Ovary (tissue), 9 donors: ENCODE results near the gene PHF11. TPM values are rescaled to one million over a fixed set of nuclear protein-coding genes. Genes with fewer than 3 reads are reported as not detected.
"Not testable (repeated sequence)": the region's sequence is repeated elsewhere in the genome, so short reads cannot be mapped to it uniquely, and the experiment has no call there.

Experiments used
- DNase-seq, 5 donors: peaks; one replicate each; pipeline ENCODE4 v3.0.0-alpha.2; 2019 to 2020
- H3K27ac ChIP-seq, 2 donors: fragments of 200-600 bp; one replicate each; pipeline versions ENCODE4 v1.5.1 to v1.8.0; 2019 to 2022
- H3K27me3 ChIP-seq: fragments of 200-600 bp; one replicate; pipeline ENCODE4 v1.8.0; 2022
- H3K36me3 ChIP-seq: fragments of 200-600 bp; sonication (generic); one replicate; pipeline ENCODE4 v1.5.1; 2019
- H3K4me1 ChIP-seq: one replicate; pipeline ENCODE4 v1.8.1; 2013; ENCODE audit warnings: mild to moderate bottlenecking, moderate library complexity; ENCODE audit not compliant: insufficient read depth
- H3K4me3 ChIP-seq: fragments of 200-600 bp; sonication (generic); one replicate; pipeline ENCODE4 v1.5.1; 2017
- H3K9me3 ChIP-seq, 2 donors: fragments of 200-600 bp in 1 of 2; sonication (generic) in 1 of 2; one replicate each; pipeline versions ENCODE4 v1.5.1 to v1.8.1; 2013 to 2019; ENCODE audit warnings: mild to moderate bottlenecking in 1 of 2, moderate library complexity in 1 of 2
- CTCF ChIP-seq, 3 donors: fragments of 450-650 bp in 2 of 3; fragments of 200-600 bp in 1 of 3; IDR thresholded peaks; one replicate each; pipeline versions ENCODE4 v1.5.1 to v1.8.0; 2016 to 2022; ENCODE audit warnings: antibody characterized with exemption in 3 of 3, mild to moderate bottlenecking in 1 of 3
- EP300 ChIP-seq: sonication (generic); formaldehyde crosslinking; IDR thresholded peaks from one replicate; pipeline ENCODE4 v1.6.1; 2017; ENCODE audit warnings: antibody characterized with exemption
- POLR2A ChIP-seq: fragments of 450-650 bp; IDR thresholded peaks from one replicate; pipeline ENCODE4 v1.6.1; 2017; ENCODE audit warnings: antibody characterized with exemption, mild to moderate bottlenecking, moderate library complexity
- WGBS, 3 donors: extraction: QIAGEN DNeasy Blood & Tissue Kit in 1 of 3; methylation state at CpG; one replicate each; pipeline versions ENCODE4 v1.1.5 to v1.1.7; 2013 to 2017; 5-methylcytosine and 5-hydroxymethylcytosine counted together
- intact Hi-C, 4 donors: fragments of 100-400 bp; cut with DNase I; formaldehyde crosslinking; loops; one replicate each; pipeline versions ENCODE4 v1.11.0 to v1.15.1; 2022 to 2023
- polyA plus RNA-seq, 2 donors: library from polyadenylated mRNA; stranded (reverse); fragments of 200-250 nt in 1 of 2; fragments of 350-450 nt in 1 of 2; fragmentation: Illumina TruSeq in 1 of 2; extraction: RNeasy Lipid Tissue Mini Kit (QIAGEN cat#74804) in 1 of 2; gene quantifications; one replicate each; pipeline ENCODE4 v1.2.3, GENCODE V29; 2013 to 2014
- total RNA-seq, 7 donors: library from RNA; depleted of rRNA in 2 of 7; stranded (reverse); fragments of >200 nt in 2 of 7; fragmentation: NEBNext Ultra II Directional in 3 of 7; extraction: Animal tissue kit (Norgen Biotek cat#: 25700) in 3 of 7; gene quantifications; one replicate each; pipeline versions ENCODE4 v1.1.0 to v1.2.4, GENCODE V29; 2016 to 2023
- donor health status: DM: no; HTN: no; CAD: no; lungs with moderate emphysema.
- donor health status: DM: no; HTN: no; CAD: no.
- donor health status: Bipolar disorder and iron deficiency.
- donor health status: DM: yes; HTN: yes; CAD: no.
- donor health status: DM: no; HTN: no; CAD: no.
- donor health status: DM: yes; HTN: yes; CAD: no.

The PHF11 gene
- total and polyA plus RNA-seq, 9 donors = 25.5 to 57.0 (median 34.0) TPM

- DNase-seq = no peak
- Histone ChIP-seq H3K27ac (no peak overlapping the region), H3K4me1 (peaks cover 3% of the 10 kb centered on the region), H3K27me3 (no peaks in the 10 kb centered on the region), H3K9me3 (no peaks in the 10 kb centered on the region), H3K36me3 (no peaks in the 10 kb centered on the region), H3K4me3 (no peak overlapping the region)
- WGBS, 3 donors = 96% methylated on average over 3 of the region's 3 CpGs
- TF ChIP-seq EP300 (no peak), CTCF (IDR thresholded peaks at IDR 0.05) (no peak), POLR2A (no peak)
- intact Hi-C loops = no loop called here
Observed at GRCh38 chr13:49559006-49559405, 63.3 kb downstream of the PHF11 start.

DNA sequence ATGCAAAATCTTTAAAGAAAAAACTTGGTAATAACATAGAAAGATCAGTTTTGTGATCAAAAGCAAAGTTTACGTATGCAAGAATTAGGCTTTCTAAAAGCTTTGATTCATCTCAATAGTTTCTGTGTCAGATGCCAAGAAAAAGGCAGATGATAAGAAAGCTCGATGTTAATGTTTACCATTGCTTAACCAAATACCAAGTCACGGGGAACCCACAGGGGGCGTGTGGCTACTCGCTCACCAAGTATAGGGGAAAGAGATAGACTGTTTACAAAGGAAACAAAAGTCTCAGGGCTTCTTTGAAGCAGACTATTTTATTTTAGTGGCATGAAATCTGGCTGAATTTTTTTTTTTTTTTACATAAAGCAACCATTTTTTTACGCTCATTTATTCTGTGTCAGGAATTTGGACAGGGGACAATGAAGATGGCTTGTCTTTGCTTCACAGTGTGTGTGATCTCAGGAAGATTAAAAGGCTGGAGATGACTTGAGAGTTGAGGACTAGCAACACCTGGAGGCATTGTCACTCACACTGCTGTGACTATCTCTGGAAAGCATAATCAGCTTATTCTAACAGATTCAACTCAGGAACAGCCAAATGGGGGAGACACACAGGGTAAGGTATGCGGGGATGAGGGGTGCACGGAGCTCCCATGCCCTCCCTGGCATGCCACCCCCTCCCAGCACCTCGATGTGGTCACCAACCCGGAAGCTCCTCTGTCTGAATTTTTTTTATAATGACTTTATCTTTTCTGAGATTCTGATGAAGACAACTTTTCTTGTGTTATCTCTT is 64.7 kb downstream of the PHF11 start:
- 30 to 41% (median 33%) methylated on average over 10 of the region's 10 CpGs for WGBS, 3 donors

GRCh38 chr13:49561062-49561410 is 65.3 kb downstream of the PHF11 start:
- H3K27me3 ChIP-seq = no peaks in the 10 kb centered on the region
- no peaks in the 10 kb centered on the region for H3K9me3 ChIP-seq
- H3K27ac ChIP-seq = peak overlapping the region in 1 of 2 donors; percentile 3
- no peaks in the 10 kb centered on the region for H3K36me3 ChIP-seq
- DNase-seq = no peak
- WGBS, 3 donors = 19 to 22% (median 22%) methylated on average over 3 of the region's 3 CpGs
- H3K4me1 ChIP-seq = peaks cover 3% of the 10 kb centered on the region
- intact Hi-C loops = no loop called here
- TF ChIP-seq CTCF (IDR thresholded peaks at IDR 0.05) (no peak), EP300 (no peak), POLR2A (no peak)
- H3K4me3 ChIP-seq = no peak overlapping the region

More for the DNA sequence above, 64.7 kb downstream of the PHF11 start:
- Histone ChIP-seq H3K27ac (peak overlapping the region in 1 of 2 donors; percentile 6), H3K36me3 (no peaks in the 10 kb centered on the region), H3K9me3 (no peaks in the 10 kb centered on the region), H3K27me3 (no peaks in the 10 kb centered on the region), H3K4me3 (no peak overlapping the region), H3K4me1 (peaks cover 3% of the 10 kb centered on the region)
- intact Hi-C loops = no loop called here
- DNase-seq = peak in 3 of 5 donors; percentile 24 to 51 (median 44)
- TF ChIP-seq POLR2A (no peak), EP300 (no peak), CTCF (IDR thresholded peaks at IDR 0.05) (no peak)

- Histone ChIP-seq H3K27me3 (no peaks in the 10 kb centered on the region), H3K36me3 (no peaks in the 10 kb centered on the region), H3K4me3 (no peak overlapping the region), H3K27ac (no peak overlapping the region), H3K4me1 (peaks cover 3% of the 10 kb centered on the region), H3K9me3 (no peaks in the 10 kb centered on the region)
- DNase-seq = no peak
- 74 to 93% (median 78%) methylated on average over 4 to 5 of the region's 5 CpGs for WGBS, 3 donors
- TF ChIP-seq POLR2A = no peak
- TF ChIP-seq CTCF (IDR thresholded peaks at IDR 0.05) = no peak
- no peak for TF ChIP-seq EP300
- intact Hi-C loops = no loop called here
Observed at GRCh38 chr13:49563516-49563915, 67.8 kb downstream of the PHF11 start.

DNA sequence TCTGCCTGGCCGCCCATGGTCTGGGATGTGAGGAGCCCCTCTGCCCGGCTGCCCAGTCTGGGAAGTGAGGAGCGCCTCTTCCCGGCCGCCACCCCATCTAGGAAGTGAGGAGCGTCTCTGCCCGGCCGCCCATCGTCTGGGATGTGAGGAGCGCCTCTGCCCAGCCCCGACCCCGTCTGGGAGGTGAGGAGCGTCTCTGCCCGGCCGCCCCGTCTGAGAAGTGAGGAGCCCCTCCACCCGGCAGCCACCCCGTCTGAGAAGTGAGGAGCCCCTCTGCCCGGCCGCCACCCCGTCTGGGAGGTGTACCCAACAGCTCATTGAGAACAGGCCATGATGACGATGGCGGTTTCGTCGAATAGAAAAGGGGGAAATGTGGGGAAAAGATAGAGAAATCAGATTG is 69.7 kb downstream of the PHF11 start:
- DNase-seq, H3K4me3 ChIP-seq, H3K27me3 ChIP-seq, H3K27ac ChIP-seq, H3K4me1 ChIP-seq, H3K36me3 ChIP-seq, H3K9me3 ChIP-seq, intact Hi-C loops: not testable (repeated sequence)
- WGBS, 3 donors = 94 to 98% (median 94%) methylated on average over 20 to 21 of the region's 25 CpGs
